ENCODE data around the gene HLA-G.
A peak's percentile ranks its signal among the peaks of the same experiment; 100 is the strongest.

HLA-G gene

DNA sequence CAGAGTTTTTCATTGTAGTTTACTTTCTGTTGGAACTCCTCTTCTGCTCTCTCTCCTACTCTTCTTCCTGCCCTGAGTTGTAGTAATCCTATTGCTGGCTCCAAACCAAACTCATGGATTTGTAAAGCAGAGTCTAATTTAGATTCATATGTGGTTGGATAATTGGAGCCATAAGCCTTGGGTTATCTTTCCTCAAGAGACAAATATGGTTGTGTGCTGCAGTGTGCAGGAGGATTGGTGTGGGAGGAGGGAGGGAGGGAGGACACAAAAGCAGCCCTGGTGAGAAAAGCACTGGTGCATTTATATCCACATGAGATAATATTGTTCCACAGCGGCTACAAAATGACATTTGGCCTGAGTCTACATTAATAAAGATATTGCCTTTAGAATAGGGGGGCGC is 4.2 kb downstream of the HLA-G start:
- DNase-seq (ENCODE audit: low read depth) = no peak
- TF ChIP-seq MYC (IDR thresholded peaks at IDR 0.05; ENCODE audit: low read depth, low read length) (no peak), POLR2A (IDR thresholded peaks at IDR 0.05; ENCODE audit: extremely low read depth, insufficient read length) (no peak)
- TF ChIP-seq, protein P1, sequence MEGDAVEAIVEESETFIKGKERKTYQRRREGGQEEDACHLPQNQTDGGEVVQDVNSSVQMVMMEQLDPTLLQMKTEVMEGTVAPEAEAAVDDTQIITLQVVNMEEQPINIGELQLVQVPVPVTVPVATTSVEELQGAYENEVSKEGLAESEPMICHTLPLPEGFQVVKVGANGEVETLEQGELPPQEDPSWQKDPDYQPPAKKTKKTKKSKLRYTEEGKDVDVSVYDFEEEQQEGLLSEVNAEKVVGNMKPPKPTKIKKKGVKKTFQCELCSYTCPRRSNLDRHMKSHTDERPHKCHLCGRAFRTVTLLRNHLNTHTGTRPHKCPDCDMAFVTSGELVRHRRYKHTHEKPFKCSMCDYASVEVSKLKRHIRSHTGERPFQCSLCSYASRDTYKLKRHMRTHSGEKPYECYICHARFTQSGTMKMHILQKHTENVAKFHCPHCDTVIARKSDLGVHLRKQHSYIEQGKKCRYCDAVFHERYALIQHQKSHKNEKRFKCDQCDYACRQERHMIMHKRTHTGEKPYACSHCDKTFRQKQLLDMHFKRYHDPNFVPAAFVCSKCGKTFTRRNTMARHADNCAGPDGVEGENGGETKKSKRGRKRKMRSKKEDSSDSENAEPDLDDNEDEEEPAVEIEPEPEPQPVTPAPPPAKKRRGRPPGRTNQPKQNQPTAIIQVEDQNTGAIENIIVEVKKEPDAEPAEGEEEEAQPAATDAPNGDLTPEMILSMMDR (IDR thresholded peaks at IDR 0.05; ENCODE audit: low read depth, low read length) = no peak
- TF ChIP-seq, protein P2, sequence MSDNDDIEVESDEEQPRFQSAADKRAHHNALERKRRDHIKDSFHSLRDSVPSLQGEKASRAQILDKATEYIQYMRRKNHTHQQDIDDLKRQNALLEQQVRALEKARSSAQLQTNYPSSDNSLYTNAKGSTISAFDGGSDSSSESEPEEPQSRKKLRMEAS (IDR thresholded peaks at IDR 0.05; ENCODE audit: low read depth, low read length) = no peak
- H3K4me3 ChIP-seq (ENCODE audit: low read depth, low read length) = no peak overlapping the region

DNA sequence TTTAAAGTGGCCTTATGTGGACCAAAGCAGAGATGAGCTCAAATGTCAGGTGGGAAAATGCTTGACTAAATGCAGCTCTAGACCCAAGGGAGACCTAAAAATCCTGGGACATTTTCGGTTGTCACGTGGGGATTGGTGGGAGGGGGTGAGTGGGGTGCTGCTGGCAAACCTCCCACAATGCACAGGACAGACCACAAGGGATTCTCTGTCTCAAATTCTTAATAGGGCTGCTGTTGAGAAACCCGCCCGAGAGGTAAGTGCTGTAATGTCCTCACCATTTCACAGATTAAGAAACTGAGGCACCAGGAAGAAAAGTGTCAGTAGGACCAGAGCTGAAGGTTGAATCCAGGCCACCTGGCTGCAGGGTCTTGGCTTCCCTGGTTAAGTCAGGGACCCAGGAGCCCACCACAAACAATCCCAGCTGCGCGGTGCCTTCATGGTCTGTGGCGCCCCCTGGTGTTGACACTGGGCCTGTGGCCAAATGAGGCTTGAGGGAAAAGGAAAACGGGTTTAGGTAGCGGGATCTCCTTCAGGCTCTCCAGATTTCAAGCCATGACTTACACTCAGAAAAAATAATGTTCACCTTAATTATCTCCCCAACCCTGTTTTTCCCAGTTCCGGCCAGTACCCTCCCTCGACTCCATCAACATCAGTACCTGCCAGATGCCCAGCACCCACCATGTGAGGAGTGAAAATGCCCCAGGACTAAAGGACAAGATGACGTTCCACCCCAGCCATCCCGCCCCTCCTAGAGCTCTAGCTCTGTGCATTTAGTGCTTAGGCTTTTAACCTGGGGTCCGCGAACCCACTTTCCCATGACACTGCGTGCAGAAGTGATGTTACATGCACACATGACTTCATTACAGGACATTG is 7.2 kb downstream of the HLA-G start:
- TF ChIP-seq, protein P1 (IDR thresholded peaks at IDR 0.05; ENCODE audit: low read depth, low read length) = peak; percentile 65
- TF ChIP-seq POLR2A (IDR thresholded peaks at IDR 0.05; ENCODE audit: extremely low read depth, insufficient read length) = no peak
- no peak overlapping the region for H3K4me3 ChIP-seq (ENCODE audit: low read depth, low read length)
- peak; percentile 32 for DNase-seq (ENCODE audit: low read depth)

DNA sequence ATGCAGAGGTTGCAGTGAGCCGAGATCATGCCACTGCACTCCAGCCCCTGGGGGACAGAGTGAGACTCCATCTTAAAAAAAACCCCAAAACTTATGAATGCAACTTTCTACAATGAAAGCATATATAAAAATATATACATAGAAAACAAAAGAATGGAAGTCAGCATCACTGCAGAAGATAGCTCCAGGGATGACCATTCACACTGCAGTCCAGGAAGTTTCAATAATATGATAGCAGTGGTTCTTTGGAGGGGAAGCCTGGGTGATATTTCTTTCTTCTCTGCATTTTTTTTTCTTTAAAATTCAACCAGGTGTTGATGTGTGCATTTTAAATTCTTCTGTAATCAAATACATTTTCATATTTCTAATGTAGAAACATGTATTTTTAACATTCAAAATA is 12.3 kb downstream of the HLA-G start:
- no peak for DNase-seq (ENCODE audit: low read depth)
- TF ChIP-seq MYC (IDR thresholded peaks at IDR 0.05; ENCODE audit: low read depth, low read length) (no peak), POLR2A (IDR thresholded peaks at IDR 0.05; ENCODE audit: extremely low read depth, insufficient read length) (no peak)
- TF ChIP-seq, protein P1 (IDR thresholded peaks at IDR 0.05; ENCODE audit: low read depth, low read length) = no peak
- TF ChIP-seq, protein P2 (IDR thresholded peaks at IDR 0.05; ENCODE audit: low read depth, low read length) = no peak
- H3K4me3 ChIP-seq (ENCODE audit: low read depth, low read length) = no peak overlapping the region

DNA sequence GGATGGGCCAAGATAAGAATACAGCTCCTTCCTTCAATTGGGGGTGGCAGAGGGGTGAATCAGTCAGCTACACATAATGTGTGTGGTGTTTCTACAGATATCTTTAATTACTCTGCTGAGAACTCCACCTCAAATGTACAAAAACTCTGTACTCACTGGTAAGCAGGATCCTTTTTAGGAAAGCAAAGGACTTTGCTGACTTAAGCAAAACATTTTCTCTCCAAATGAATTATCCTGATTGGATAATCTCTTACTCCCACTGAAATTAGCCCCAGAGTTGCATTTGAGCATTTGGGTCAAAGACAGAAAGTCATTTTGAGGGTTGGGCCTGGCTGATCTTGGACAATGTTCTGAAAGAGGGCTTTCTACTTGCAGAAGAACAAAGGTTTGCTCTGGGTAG is 13.4 kb downstream of the HLA-G start:
- DNase-seq (ENCODE audit: low read depth) = no peak
- H3K4me3 ChIP-seq (ENCODE audit: low read depth, low read length) = no peak overlapping the region
- TF ChIP-seq, protein P1 (IDR thresholded peaks at IDR 0.05; ENCODE audit: low read depth, low read length) = no peak
- TF ChIP-seq POLR2A (IDR thresholded peaks at IDR 0.05; ENCODE audit: extremely low read depth, insufficient read length) = no peak
- TF ChIP-seq MYC (IDR thresholded peaks at IDR 0.05; ENCODE audit: low read depth, low read length) = no peak
- TF ChIP-seq, protein P2 (IDR thresholded peaks at IDR 0.05; ENCODE audit: low read depth, low read length) = no peak

DNA sequence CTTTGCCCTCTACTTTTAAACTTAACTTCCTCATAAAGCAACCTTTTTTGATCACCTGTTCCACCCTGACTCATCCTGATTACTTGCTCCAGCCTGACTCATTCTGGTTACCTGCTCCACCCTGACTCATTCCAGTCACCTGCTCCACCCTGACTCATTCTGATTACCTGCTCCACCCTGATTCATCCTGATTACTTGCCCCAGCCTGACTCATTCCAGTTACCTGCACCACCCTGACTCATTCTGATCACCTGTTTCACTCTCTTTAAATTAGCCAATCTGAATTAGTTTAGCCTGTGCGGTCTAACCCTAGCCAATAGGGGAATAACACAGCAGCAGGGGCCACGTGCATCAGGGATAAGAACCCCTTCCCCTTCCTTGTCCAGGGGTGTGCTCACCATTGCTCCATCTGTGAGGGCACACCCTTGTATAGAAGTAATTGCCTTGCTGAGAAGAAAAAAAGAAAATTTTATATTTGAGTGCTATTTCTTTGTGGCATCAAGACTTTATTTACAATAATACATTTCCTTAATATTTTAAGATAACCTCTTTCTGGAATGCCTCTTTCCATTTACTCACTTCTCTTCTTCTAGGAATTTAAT is 17.9 kb downstream of the HLA-G start:
- no peak overlapping the region for H3K4me3 ChIP-seq (ENCODE audit: low read depth, low read length)
- no peak for DNase-seq (ENCODE audit: low read depth)
- TF ChIP-seq, protein P2 (IDR thresholded peaks at IDR 0.05; ENCODE audit: low read depth, low read length) = no peak
- TF ChIP-seq MYC (IDR thresholded peaks at IDR 0.05; ENCODE audit: low read depth, low read length) (no peak), POLR2A (IDR thresholded peaks at IDR 0.05; ENCODE audit: extremely low read depth, insufficient read length) (no peak)
- TF ChIP-seq, protein P1 (IDR thresholded peaks at IDR 0.05; ENCODE audit: low read depth, low read length) = no peak
